ENCODE results near the gene PCDHA9. TPM values are rescaled to one million over a fixed set of nuclear protein-coding genes. Genes with fewer than 3 reads are reported as not detected.

PCDHA9 gene
- total RNA-seq, 1 experiment from 2014 or later = 0.55 TPM

DNA sequence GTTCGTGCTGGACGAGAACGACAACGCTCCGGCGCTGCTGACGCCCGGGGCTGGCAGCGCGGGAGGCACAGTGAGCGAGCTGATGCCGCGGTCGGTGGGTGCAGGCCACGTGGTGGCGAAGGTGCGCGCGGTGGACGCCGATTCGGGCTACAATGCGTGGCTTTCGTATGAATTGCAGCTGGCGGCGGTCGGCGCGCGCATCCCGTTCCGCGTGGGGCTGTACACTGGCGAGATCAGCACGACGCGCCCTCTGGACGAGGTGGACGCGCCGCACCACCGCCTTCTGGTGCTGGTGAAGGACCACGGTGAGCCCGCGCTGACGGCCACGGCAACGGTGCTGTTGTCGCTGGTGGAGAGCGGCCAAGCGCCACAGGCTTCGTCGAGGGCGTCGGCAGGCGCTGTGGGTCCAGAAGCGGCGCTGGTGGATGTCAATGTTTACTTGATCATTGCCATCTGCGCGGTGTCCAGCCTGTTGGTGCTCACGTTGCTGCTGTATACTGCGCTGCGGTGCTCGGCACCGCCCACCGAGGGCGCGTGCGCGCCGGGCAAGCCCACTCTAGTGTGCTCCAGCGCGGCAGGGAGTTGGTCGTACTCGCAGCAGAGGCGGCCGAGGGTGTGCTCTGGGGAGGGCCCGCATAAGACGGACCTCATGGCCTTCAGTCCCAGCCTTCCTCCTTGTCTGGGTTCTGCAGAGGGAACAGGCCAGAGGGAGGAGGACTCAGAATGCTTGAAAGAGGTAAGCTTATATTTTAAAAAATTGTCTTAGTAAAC, 35.9 kb downstream of the PCDHA9 start:
- Histone ChIP-seq H3K79me1 (ENCODE audit: insufficient read depth, low read depth, low read length, poor library complexity, severe bottlenecking) (no peaks in the 10 kb centered on the region), H3K4me1 (ENCODE audit: insufficient read depth, low read length) (no peaks in the 10 kb centered on the region), H2AFZ (ENCODE audit: low read length) (no peak overlapping the region), H3K18ac (ENCODE audit: insufficient read length, low read depth, low read length) (no peak overlapping the region), H3K9ac (ENCODE audit: extremely low read depth, insufficient read length, low read length) (no peak overlapping the region), H4K91ac (ENCODE audit: insufficient read length, low read depth, low read length) (no peak overlapping the region), H3K79me2 (ENCODE audit: insufficient read depth, low read length) (peaks cover 2% of the 10 kb centered on the region; the same call in 1 of the 2 replicates), H4K5ac (ENCODE audit: insufficient read length, low read depth, low read length) (no peak overlapping the region), H2BK15ac (ENCODE audit: low read depth, low read length) (no peak overlapping the region), H3K56ac (ENCODE audit: insufficient read length, low read depth, low read length) (no peak overlapping the region), H2BK12ac (ENCODE audit: insufficient read length, low read depth, low read length) (no peak overlapping the region), H4K8ac (replicated peaks; ENCODE audit: insufficient read length, low read depth, low read length) (no peak overlapping the region), H3T11ph (ENCODE audit: low read length) (no peak overlapping the region), H3K23ac (ENCODE audit: insufficient read length, low read depth, low read length) (no peak overlapping the region), H3K14ac (ENCODE audit: insufficient read depth, low read length) (no peak overlapping the region; the same call in 1 of the 2 replicates), H3K9me3 (ENCODE audit: control insufficient read depth, low read depth, low read length) (no peaks in the 10 kb centered on the region), H2AK5ac (ENCODE audit: insufficient read length, low read length) (no peak overlapping the region), H2BK5ac (ENCODE audit: insufficient read length, low read length) (no peak overlapping the region), H3K27ac (ENCODE audit: insufficient read length, low read depth, low read length) (no peak overlapping the region), H3K4ac (ENCODE audit: low read depth, low read length) (no peak overlapping the region), H3K23me2 (ENCODE audit: insufficient read length, low read depth, low read length, poor library complexity, severe bottlenecking) (peaks cover 2% of the 10 kb centered on the region), H4K20me1 (ENCODE audit: control insufficient read depth, insufficient read depth, insufficient read length) (no peaks in the 10 kb centered on the region), H3K4me2 (ENCODE audit: insufficient read depth, insufficient read length, low read length) (no peak overlapping the region), H2BK120ac (ENCODE audit: low read depth, low read length, poor library complexity, severe bottlenecking) (no peak overlapping the region), H2BK20ac (ENCODE audit: low read depth, low read length, poor library complexity, severe bottlenecking) (no peak overlapping the region), H3K27me3 (ENCODE audit: insufficient read depth, low read length) (no peaks in the 10 kb centered on the region)
- TF ChIP-seq, protein P1, sequence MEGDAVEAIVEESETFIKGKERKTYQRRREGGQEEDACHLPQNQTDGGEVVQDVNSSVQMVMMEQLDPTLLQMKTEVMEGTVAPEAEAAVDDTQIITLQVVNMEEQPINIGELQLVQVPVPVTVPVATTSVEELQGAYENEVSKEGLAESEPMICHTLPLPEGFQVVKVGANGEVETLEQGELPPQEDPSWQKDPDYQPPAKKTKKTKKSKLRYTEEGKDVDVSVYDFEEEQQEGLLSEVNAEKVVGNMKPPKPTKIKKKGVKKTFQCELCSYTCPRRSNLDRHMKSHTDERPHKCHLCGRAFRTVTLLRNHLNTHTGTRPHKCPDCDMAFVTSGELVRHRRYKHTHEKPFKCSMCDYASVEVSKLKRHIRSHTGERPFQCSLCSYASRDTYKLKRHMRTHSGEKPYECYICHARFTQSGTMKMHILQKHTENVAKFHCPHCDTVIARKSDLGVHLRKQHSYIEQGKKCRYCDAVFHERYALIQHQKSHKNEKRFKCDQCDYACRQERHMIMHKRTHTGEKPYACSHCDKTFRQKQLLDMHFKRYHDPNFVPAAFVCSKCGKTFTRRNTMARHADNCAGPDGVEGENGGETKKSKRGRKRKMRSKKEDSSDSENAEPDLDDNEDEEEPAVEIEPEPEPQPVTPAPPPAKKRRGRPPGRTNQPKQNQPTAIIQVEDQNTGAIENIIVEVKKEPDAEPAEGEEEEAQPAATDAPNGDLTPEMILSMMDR (conservative IDR thresholded peaks at IDR 0.05) = no peak
- Mint-ChIP-seq H3K4me1 (no peaks in the 10 kb centered on the region; a peak in 1 of 4 replicates), H3K9me3 (no peaks in the 10 kb centered on the region), H3K36me3 (ENCODE audit: insufficient read depth in 1 of 3, low read depth in 3 of 3) (peaks cover 3 to 5% (median 4%) of the 10 kb centered on the region in 3 experiments; a peak in 6 of 7 replicates), H3K27me3 (ENCODE audit: low read depth) (no peaks in the 10 kb centered on the region), H3K4me3 (no peak overlapping the region), H3K27ac (no peak overlapping the region)
- peak; percentile 40 for DNase-seq
- WGBS (ENCODE audit: extremely low coverage, insufficient read length, low lambda C conversion rate) = no CpG with 5 or more reads among the region's 79 CpGs

Other genes with a start within 250 kb of the PCDHA9 start
- gene CD14, start 215.2 kb upstream of the PCDHA9 start, total RNA-seq (2021) = 0.13 TPM in 1 of 2 replicates, not detected in the other
- 37.3 and 39.3 TPM in 2 replicates for gene TMCO6, start 208.9 kb upstream of the PCDHA9 start, total RNA-seq (2021)
- gene NDUFA2, start 200.8 kb upstream of the PCDHA9 start, total RNA-seq (2021) = 84.9 and 86.6 TPM in 2 replicates
- gene IK, start 200.6 kb upstream of the PCDHA9 start, total RNA-seq (2021) = 75.2 and 79.3 TPM in 2 replicates
- 24.7 and 26.6 TPM in 2 replicates for gene WDR55, start 183.5 kb upstream of the PCDHA9 start, total RNA-seq (2021)
- 2.3 and 2.4 TPM in 2 replicates for gene DND1, start 174.8 kb upstream of the PCDHA9 start, total RNA-seq (2021)
- gene HARS1, start 157.0 kb upstream of the PCDHA9 start, total RNA-seq (2021) = 70.2 and 76.3 TPM in 2 replicates
- gene HARS2, start 156.9 kb upstream of the PCDHA9 start, total RNA-seq (2021) = 20.2 and 20.5 TPM in 2 replicates
- 61.0 and 61.8 TPM in 2 replicates for gene ZMAT2, start 147.9 kb upstream of the PCDHA9 start, total RNA-seq (2021)
- 0.44 and 0.61 TPM in 2 replicates for gene PCDHA1, start 62.2 kb upstream of the PCDHA9 start, total RNA-seq (2021)
- 0.18 and 0.20 TPM in 2 replicates for gene PCDHA2, start 53.5 kb upstream of the PCDHA9 start, total RNA-seq (2021)
- 0.20 TPM in 1 of 2 replicates, not detected in the other for gene PCDHA3, start 47.3 kb upstream of the PCDHA9 start, total RNA-seq (2021)
- gene PCDHA4, start 41.3 kb upstream of the PCDHA9 start, total RNA-seq (2021) = 3.5 and 3.9 TPM in 2 replicates
- 0.33 and 0.39 TPM in 2 replicates for gene PCDHA5, start 26.8 kb upstream of the PCDHA9 start, total RNA-seq (2021)
- gene PCDHA6, start 20.4 kb upstream of the PCDHA9 start, total RNA-seq (2021) = 4.5 and 4.9 TPM in 2 replicates
- gene PCDHA7, start 14.1 kb upstream of the PCDHA9 start, total RNA-seq (2021) = 0.48 and 0.86 TPM in 2 replicates
- 0.57 and 0.79 TPM in 2 replicates for gene PCDHA8, start 7.2 kb upstream of the PCDHA9 start, total RNA-seq (2021)
- gene PCDHA10, start 7.5 kb downstream of the PCDHA9 start, total RNA-seq (2021) = 10.4 and 10.7 TPM in 2 replicates
- 6.3 and 6.6 TPM in 2 replicates for gene PCDHA11, start 20.6 kb downstream of the PCDHA9 start, total RNA-seq (2021)
- 7.1 and 7.2 TPM in 2 replicates for gene PCDHA12, start 26.9 kb downstream of the PCDHA9 start, total RNA-seq (2021)
- 1.0 and 1.1 TPM in 2 replicates for gene PCDHA13, start 33.7 kb downstream of the PCDHA9 start, total RNA-seq (2021)
- gene PCDHAC1, start 77.9 kb downstream of the PCDHA9 start, total RNA-seq (2021) = 8.0 and 8.7 TPM in 2 replicates
- gene PCDHAC2, start 118.1 kb downstream of the PCDHA9 start, total RNA-seq (2021) = 4.8 and 5.4 TPM in 2 replicates
- 0.07 and 0.11 TPM in 2 replicates for gene PCDHB1, start 203.0 kb downstream of the PCDHA9 start, total RNA-seq (2021)
- 26.3 and 27.7 TPM in 2 replicates for gene PCDHB2, start 246.2 kb downstream of the PCDHA9 start, total RNA-seq (2021)

All from H9 (cell line).